ENCODE measurements around the gene PNKP. TPM values are rescaled to one million over a fixed set of nuclear protein-coding genes. Genes with fewer than 3 reads are reported as not detected.

Gene PNKP
- total RNA-seq, 1 experiment from 2014 or later: 146 TPM

- TF ChIP-seq PRDM15 (CRISPR knock-in tag; IDR thresholded peaks at IDR 0.05): no peak
- no peak for TF ChIP-seq SMAD4 (CRISPR knock-in tag; IDR thresholded peaks at IDR 0.05)
- TF ChIP-seq TEAD4 (CRISPR knock-in tag; IDR thresholded peaks at IDR 0.05): no peak
- TF ChIP-seq EMX1 (CRISPR knock-in tag; IDR thresholded peaks at IDR 0.05): no peak
- no peak for TF ChIP-seq ZBTB21 (CRISPR knock-in tag; IDR thresholded peaks at IDR 0.05; ENCODE audit: borderline replicate concordance)
- no peak for TF ChIP-seq ATF2 (CRISPR knock-in tag; IDR thresholded peaks at IDR 0.05; ENCODE audit: borderline replicate concordance, low read depth)
- no peak for TF ChIP-seq JUN (CRISPR knock-in tag; IDR thresholded peaks at IDR 0.05)
Observed at GRCh38 chr19:49873834-49874233, 6.5 kb upstream of the PNKP start (continued).

- H3K4me3 Mint-ChIP-seq: no peak overlapping the region
- H3K27me3 Mint-ChIP-seq (ENCODE audit: low read depth): no peaks in the 10 kb centered on the region
- no peak for DNase-seq (ENCODE audit: low spot score)
- no peak overlapping the region for H3K27ac Mint-ChIP-seq
- CTCF ChIA-PET: no interaction called here
- no peak for TF ChIP-seq NFATC4 (CRISPR knock-in tag; IDR thresholded peaks at IDR 0.05)
- peaks cover 16% of the 10 kb centered on the region for H3K4me1 Mint-ChIP-seq
- POLR2A ChIA-PET: no interaction called here
- H3K36me3 Mint-ChIP-seq: no peaks in the 10 kb centered on the region
- no peak for ATAC-seq
- H3K9me3 Mint-ChIP-seq: peaks cover 3% of the 10 kb centered on the region; the same call in 1 of the 2 replicates
Observed at GRCh38 chr19:49873129-49873521, 5.7 kb upstream of the PNKP start.

GRCh38 chr19:49872245-49873128 lies 5.1 kb upstream of the PNKP start:
- Mint-ChIP-seq H3K27me3 (ENCODE audit: low read depth) (no peaks in the 10 kb centered on the region), H3K4me1 (peaks cover 14% of the 10 kb centered on the region), H3K36me3 (no peaks in the 10 kb centered on the region), H3K27ac (peak overlapping the region; percentile 60; the same call in 1 of the 2 replicates), H3K4me3 (no peak overlapping the region), H3K9me3 (peaks cover 3% of the 10 kb centered on the region; the same call in 1 of the 2 replicates)
- no peak for DNase-seq (ENCODE audit: low spot score)
- ChIA-PET POLR2A (no interaction called here), CTCF (no interaction called here)
- ATAC-seq: no peak
- TF ChIP-seq HMGXB4 (CRISPR knock-in tag; IDR thresholded peaks at IDR 0.05) (no peak), ZNF532 (CRISPR knock-in tag; IDR thresholded peaks at IDR 0.05; ENCODE audit: borderline replicate concordance) (no peak), TEAD4 (CRISPR knock-in tag; IDR thresholded peaks at IDR 0.05) (no peak), NR2C2 (CRISPR knock-in tag; IDR thresholded peaks at IDR 0.05) (no peak), NFYB (CRISPR knock-in tag; conservative IDR thresholded peaks at IDR 0.05; ENCODE audit: low read depth) (no peak), KAT7 (CRISPR knock-in tag; IDR thresholded peaks at IDR 0.05; ENCODE audit: borderline replicate concordance) (no peak), RELA (CRISPR knock-in tag; IDR thresholded peaks at IDR 0.05; ENCODE audit: borderline replicate concordance) (no peak), FOXP4 (CRISPR knock-in tag; IDR thresholded peaks at IDR 0.05) (no peak), ZNF138 (CRISPR knock-in tag; conservative IDR thresholded peaks at IDR 0.05) (no peak), OVOL2 (CRISPR knock-in tag; IDR thresholded peaks at IDR 0.05; ENCODE audit: borderline replicate concordance) (no peak), GABPB1 (CRISPR knock-in tag; IDR thresholded peaks at IDR 0.05) (no peak)
